DOHH2 (cell line): ENCODE measurements around the gene SGPL1.

ENCODE experiments used
- H3F3A ChIP-seq: fragments of 200-600 bp; sonication (generic), shearing (Covaris generic); 2 replicates; pipeline ENCODE4 v1.6.0; 2016; ENCODE audit warnings: antibody characterized with exemption, mild to moderate bottlenecking; ENCODE audit not compliant: control insufficient read depth, insufficient read depth
- H3K27ac ChIP-seq: fragments of 200-600 bp; sonication (generic); 2 replicates; pipeline ENCODE4 v1.5.1; 2014; ENCODE audit warnings: low read depth, mild to moderate bottlenecking, low read length, moderate library complexity
- H3K27me3 ChIP-seq: fragments of 200-600 bp; sonication (generic); 2 replicates; pipeline ENCODE4 v1.6.1; 2014; ENCODE audit warnings: mild to moderate bottlenecking, low read length, mixed read lengths; ENCODE audit not compliant: control insufficient read depth
- H3K36me3 ChIP-seq: fragments of 200-600 bp; sonication (generic); 2 replicates; pipeline ENCODE4 v1.6.1; 2014; ENCODE audit warnings: mild to moderate bottlenecking, low read length, moderate library complexity, mixed read lengths; ENCODE audit not compliant: control insufficient read depth
- H3K4me1 ChIP-seq: fragments of 200-600 bp; sonication (generic); 2 replicates; pipeline ENCODE4 v1.6.1; 2014; ENCODE audit warnings: mild to moderate bottlenecking, low read length, mixed read lengths; ENCODE audit not compliant: control insufficient read depth
- H3K4me2 ChIP-seq: fragments of 200-600 bp; sonication (generic); 2 replicates; pipeline ENCODE4 v1.6.0; 2014; ENCODE audit warnings: mild to moderate bottlenecking, low read length, moderate library complexity
- H3K4me3 ChIP-seq: fragments of 200-600 bp; sonication (generic); 2 replicates; pipeline ENCODE4 v1.5.1; 2014; ENCODE audit warnings: mild to moderate bottlenecking, low read length, mixed read lengths
- H3K79me2 ChIP-seq: fragments of 200-600 bp; sonication (generic); 2 replicates; pipeline ENCODE4 v1.6.1; 2014; ENCODE audit warnings: mild to moderate bottlenecking, low read length, mixed read lengths; ENCODE audit not compliant: control insufficient read depth
- H3K9me2 ChIP-seq: fragments of 200-600 bp; sonication (generic); replicated peaks from 2 replicates; pipeline ENCODE4 v1.6.1; 2014; ENCODE audit warnings: mild to moderate bottlenecking, low read length, mixed read lengths; ENCODE audit not compliant: control insufficient read depth
- H3K9me3 ChIP-seq: fragments of 200-600 bp; sonication (generic); 2 replicates; pipeline ENCODE4 v1.6.1; 2014; ENCODE audit warnings: antibody characterized with exemption, low read length, mixed read lengths; ENCODE audit not compliant: control insufficient read depth, insufficient read depth
- H4K20me1 ChIP-seq: fragments of 200-600 bp; sonication (generic); 2 replicates; pipeline ENCODE4 v1.6.0; 2014; ENCODE audit warnings: low read depth, mild to moderate bottlenecking, antibody characterized with exemption, low read length, moderate library complexity; ENCODE audit not compliant: control insufficient read depth, insufficient read depth
- CTCF ChIP-seq: fragments of 200-600 bp; sonication (generic); IDR thresholded peaks from one replicate; pipeline ENCODE4 v1.5.1; 2014; ENCODE audit warnings: antibody characterized with exemption, mild to moderate bottlenecking, low read depth, low read length; ENCODE audit not compliant: poor library complexity, severe bottlenecking
- EZH2phosphoT487 ChIP-seq: fragments of 200-600 bp; sonication (generic); IDR thresholded peaks from 2 replicates; pipeline ENCODE4 v1.6.1; 2017; ENCODE audit warnings: borderline replicate concordance, mild to moderate bottlenecking, antibody characterized with exemption, low read length, moderate library complexity, mixed read lengths

The SGPL1 gene

GRCh38 chr10:70833601-70834000 lies 17.9 kb downstream of the SGPL1 start:
- Histone ChIP-seq H3K9me2 (no peaks in the 10 kb centered on the region), H3F3A (no peaks in the 10 kb centered on the region), H3K27ac (no peak overlapping the region), H3K79me2 (no peaks in the 10 kb centered on the region; the same call in 1 of the 2 replicates), H3K4me2 (no peak overlapping the region), H3K4me3 (no peak overlapping the region), H3K36me3 (no peaks in the 10 kb centered on the region), H3K27me3 (no peaks in the 10 kb centered on the region), H4K20me1 (no peaks in the 10 kb centered on the region), H3K9me3 (no peaks in the 10 kb centered on the region), H3K4me1 (no peaks in the 10 kb centered on the region)
- TF ChIP-seq EZH2phosphoT487 (no peak), CTCF (no peak)

DNA sequence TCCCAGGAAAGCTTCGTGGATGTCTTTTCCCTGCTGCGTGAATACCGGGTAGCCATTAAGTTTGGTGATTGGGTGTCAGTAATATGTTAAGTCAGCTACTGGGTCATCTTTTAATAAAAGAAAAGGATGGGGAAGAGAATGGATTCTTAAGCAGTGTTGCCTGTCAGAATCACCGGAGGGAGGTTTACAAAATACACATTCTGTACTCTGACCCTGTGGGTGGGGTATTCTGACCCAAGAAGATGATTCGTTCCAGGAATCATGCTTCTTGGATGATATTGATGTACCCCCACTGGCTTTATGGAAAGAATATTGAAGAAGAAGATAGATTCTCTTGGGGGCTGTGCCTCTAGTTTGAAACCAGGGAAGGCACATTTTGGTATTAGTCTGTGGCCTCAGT lies 18.3 kb downstream of the SGPL1 start:
- Histone ChIP-seq H4K20me1 (no peaks in the 10 kb centered on the region), H3K36me3 (no peaks in the 10 kb centered on the region), H3K9me2 (no peaks in the 10 kb centered on the region), H3K4me2 (no peak overlapping the region), H3K4me3 (no peak overlapping the region), H3K27me3 (no peaks in the 10 kb centered on the region), H3K9me3 (no peaks in the 10 kb centered on the region), H3K4me1 (no peaks in the 10 kb centered on the region), H3K27ac (no peak overlapping the region), H3F3A (no peaks in the 10 kb centered on the region), H3K79me2 (no peaks in the 10 kb centered on the region; the same call in 1 of the 2 replicates)
- TF ChIP-seq EZH2phosphoT487: no peak
- no peak for TF ChIP-seq CTCF

GRCh38 chr10:70834441-70835151 lies 18.8 kb downstream of the SGPL1 start:
- Histone ChIP-seq H3K36me3 (no peaks in the 10 kb centered on the region), H3K4me3 (no peak overlapping the region), H3K9me3 (no peaks in the 10 kb centered on the region), H4K20me1 (no peaks in the 10 kb centered on the region), H3K79me2 (no peaks in the 10 kb centered on the region; the same call in 1 of the 2 replicates), H3K9me2 (no peaks in the 10 kb centered on the region), H3K27me3 (no peaks in the 10 kb centered on the region), H3K4me1 (no peaks in the 10 kb centered on the region), H3F3A (no peaks in the 10 kb centered on the region), H3K27ac (no peak overlapping the region), H3K4me2 (no peak overlapping the region)
- no peak for TF ChIP-seq EZH2phosphoT487
- no peak for TF ChIP-seq CTCF

GRCh38 chr10:70836319-70836718 lies 20.6 kb downstream of the SGPL1 start:
- Histone ChIP-seq H4K20me1 (no peaks in the 10 kb centered on the region), H3F3A (no peaks in the 10 kb centered on the region), H3K4me1 (no peaks in the 10 kb centered on the region), H3K9me3 (no peaks in the 10 kb centered on the region), H3K27ac (no peak overlapping the region), H3K36me3 (no peaks in the 10 kb centered on the region), H3K9me2 (no peaks in the 10 kb centered on the region), H3K4me3 (no peak overlapping the region), H3K27me3 (no peaks in the 10 kb centered on the region), H3K79me2 (no peaks in the 10 kb centered on the region; the same call in 1 of the 2 replicates), H3K4me2 (no peak overlapping the region)
- no peak for TF ChIP-seq EZH2phosphoT487
- no peak for TF ChIP-seq CTCF
